Stimulated activated CD4-positive, alpha-beta T cell treated with anti-CD3 and anti-CD28 coated beads, Interleukin-4, amount 100 ng/mL, for 1 hour (primary cell): ENCODE measurements around the gene CNDP2.
"Not testable (repeated sequence)": the region's sequence is repeated elsewhere in the genome, so short reads cannot be mapped to it uniquely, and the experiment has no call there.

Experiments
- DNase-seq: peaks from one replicate; pipeline ENCODE4 v3.0.0-alpha.2; 2020

Gene CNDP2

GRCh38 chr18:74519320-74520095 lies 23.3 kb downstream of the CNDP2 start:
- DNase-seq, result no peak

DNA sequence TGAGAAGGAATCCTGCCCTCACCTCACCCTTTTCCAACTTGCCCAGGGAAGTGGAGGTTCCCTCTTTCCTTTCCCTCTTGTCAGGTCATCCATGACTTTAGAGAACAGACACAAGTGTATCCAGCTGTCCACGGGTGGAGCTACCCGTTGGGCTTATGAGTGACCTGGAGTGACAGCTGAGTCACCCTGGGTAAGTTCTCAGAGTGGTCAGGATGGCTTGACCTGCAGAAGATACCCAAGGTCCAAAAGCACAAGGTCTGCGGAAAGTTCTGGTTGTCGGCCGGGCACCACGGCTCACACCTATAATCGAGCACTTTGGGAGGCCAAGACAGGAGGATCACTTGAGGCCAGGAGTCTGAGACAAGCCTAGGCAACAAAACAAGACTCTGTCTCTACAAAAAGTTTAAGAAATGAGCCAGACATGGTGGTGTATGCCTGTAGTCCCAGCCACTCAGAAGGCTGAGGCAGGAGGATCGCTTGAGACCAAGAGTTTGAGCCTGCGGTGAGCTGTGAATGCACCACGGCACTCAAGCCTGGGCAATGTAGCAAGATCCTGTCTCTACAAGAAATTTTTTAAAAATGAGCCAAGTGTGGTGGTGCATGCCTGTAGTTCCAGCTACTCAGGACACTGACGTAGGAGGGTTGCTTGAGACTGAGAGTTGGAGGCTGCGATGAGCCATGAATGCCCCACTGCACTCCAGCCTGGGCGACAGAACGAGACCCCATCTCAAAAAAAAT lies 24.1 kb downstream of the CNDP2 start:
- no peak for DNase-seq

DNA sequence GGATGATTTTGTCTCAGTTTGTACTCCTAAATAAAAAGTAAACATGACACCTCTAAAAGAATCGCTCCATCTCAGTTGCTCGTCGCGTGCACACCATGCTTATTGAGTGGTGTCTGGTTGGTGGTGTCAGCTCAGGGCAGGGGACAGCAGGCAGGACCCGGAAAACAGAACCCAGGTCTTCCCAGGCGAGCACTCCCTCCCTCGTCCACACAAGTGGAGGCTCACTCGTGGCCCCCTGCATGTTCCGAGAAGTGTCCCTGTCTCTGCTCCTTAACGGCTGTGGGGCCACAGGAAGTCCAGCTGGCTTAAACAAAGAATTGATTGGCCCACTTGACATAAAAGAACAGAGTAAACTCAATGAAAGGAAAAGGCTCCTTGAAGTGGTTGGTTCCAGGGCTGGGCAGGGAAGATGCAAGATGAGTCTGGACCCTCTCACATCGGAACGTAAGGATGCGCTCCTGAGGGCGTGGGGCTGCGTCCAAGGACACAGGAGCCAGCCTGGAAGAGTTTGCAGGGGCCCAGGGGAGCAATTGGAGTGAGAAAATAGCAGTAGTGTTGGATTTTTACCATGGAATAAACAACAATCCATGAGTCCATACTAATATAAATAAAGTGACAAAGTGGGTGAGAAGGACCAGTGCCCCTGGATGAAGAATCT lies 25.0 kb downstream of the CNDP2 start:
- no peak for DNase-seq

DNA sequence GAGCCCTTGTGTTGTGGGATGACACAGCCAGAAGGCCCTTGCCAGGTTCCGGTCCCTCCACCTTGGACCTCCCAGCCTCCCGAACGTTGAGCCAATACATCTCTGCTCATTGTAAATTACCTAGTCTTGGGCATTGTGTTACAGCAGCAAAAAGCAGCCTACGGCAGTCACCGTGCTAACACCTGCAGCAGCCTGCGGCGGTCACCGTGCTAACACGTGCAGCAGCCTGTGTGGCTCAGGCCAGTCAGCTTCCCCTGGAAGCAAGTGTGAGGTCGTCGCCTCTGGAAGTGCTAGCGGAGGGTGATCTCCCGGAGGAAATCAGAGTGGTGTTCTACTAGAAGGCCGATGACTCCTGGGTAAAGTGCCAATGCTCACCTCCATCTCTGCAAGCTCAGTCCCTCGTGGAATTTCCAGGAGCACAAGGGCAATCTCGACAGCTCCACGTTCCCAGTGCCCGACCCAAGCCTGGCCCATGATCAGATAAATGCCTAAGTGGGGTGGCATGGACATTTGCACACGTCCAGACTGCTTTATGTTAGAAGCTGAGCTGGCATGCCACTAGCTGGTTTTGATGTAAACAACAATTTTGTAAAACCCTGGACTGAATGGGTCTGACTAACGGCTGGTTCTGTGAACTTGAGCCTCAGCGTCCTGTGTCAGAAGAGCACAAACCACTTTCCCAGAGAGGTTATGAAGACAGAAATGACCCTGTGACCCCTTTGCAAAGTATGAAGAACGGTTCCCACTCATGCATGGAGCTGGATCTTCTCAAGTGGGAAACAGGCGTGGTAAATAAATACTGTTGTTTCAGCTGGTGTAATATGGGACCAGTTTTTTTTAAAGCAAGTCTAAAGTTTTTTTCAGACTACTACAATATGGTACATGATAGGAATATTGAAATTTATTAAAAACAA lies 26.7 kb downstream of the CNDP2 start:
- DNase-seq, result no peak

DNA sequence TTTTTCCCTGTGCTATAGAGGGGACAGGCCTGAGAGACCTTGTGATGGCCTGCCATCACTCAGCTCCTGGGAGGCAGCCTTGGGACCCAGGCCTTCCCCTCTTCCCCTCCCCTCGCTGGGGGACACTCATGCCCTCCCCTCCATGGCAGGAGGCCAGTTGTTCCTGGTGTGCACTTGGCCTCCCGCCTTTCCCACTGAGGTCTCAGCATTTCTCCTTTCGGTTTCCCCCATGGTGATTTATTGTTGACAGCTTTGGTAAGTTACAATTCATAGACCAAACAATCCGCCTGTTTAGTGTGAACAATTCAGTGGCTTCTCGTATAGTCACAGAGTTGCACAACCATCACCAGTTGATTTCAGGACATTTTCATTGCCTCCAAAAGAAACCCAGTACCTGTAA lies 27.9 kb downstream of the CNDP2 start:
- no peak for DNase-seq

- not testable (repeated sequence) for DNase-seq
These were observed 28.8 kb downstream of the CNDP2 start for GRCh38 chr18:74524915-74525314.

DNA sequence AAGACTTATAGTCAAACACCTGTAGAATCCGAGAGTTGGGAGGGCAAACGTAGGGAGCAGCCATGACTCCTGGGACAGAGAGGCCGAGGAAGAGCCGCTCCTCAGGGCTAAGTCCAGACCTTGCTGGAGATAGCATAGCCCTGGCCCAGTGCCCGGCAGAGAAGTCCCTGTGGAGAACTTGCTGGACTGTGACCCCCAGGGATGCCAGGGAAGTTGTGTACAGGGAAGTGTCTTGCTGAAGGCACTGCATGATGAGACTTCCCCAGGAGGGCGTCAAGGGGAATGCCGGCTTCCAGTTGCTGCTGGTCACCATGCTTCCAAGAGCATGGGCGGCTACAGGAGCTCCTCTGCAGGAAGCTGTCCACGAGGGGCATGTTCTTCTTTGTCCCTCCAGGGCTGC lies 29.6 kb downstream of the CNDP2 start:
- DNase-seq, result no peak

GRCh38 chr18:74526488-74526887 lies 30.3 kb downstream of the CNDP2 start:
- no peak for DNase-seq

DNA sequence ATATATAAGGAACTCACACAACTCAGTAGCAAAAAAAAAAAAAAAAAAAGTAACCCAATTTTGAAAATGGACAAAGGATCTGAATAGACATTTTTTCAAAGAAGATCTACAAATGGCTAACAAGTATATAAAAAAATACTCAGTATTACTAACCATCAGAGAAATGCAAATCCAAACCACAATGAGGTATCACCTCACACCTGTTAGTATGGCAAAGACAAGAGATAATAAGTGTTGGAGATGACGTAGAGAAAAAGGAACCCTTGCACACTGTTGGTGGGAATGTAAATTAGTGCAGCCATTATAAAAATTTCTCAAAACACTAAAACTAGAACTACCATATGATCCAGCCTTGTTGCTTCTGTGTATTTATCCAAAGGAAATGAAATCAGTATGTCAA lies 32.3 kb downstream of the CNDP2 start:
- DNase-seq, result no peak

GRCh38 chr18:74528913-74529312 lies 32.8 kb downstream of the CNDP2 start:
- no peak for DNase-seq

- no peak for DNase-seq
These were observed 33.2 kb downstream of the CNDP2 start for GRCh38 chr18:74529378-74529777.

DNA sequence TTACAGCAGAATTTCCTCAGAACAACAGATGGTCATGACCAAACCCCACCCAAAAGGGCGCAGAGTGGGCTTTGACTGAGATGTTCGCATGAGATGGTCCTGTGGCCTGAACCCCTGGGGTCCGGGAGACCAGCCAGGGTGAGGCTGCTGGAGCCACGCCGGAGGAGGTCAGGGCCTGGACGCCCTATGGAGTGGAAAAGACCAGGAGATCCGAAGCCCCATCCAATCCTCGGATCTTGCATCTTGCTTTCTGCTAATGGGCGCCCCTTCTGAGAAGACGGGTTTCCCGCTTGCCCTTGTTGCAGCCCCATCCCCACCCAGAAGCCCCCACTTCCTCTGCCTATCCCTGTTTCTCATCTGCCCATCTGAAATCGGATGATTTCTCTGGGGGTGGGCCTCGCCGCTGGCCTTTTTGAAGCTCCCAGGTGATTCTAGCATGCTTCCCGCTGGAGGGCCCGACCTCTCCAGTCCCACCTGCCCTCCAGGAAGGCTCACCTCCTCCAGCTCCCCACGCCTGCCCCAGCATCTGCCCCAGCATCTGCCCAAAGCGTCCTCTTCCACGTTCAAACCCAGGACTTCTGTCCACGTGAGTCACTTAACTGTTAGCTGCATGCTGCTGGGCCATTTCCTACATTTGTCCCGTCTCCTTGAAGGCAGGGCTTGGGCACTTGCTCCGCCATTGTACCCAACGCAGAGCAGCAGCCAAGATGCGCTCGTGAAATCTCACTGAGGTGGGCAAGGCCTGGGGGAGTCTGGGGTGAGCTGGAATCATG lies 33.8 kb downstream of the CNDP2 start:
- no peak for DNase-seq

- DNase-seq, result no peak
These were observed 34.4 kb downstream of the CNDP2 start for GRCh38 chr18:74530584-74530862.

- no peak for DNase-seq
These were observed 34.9 kb downstream of the CNDP2 start for GRCh38 chr18:74531043-74531442.

DNA sequence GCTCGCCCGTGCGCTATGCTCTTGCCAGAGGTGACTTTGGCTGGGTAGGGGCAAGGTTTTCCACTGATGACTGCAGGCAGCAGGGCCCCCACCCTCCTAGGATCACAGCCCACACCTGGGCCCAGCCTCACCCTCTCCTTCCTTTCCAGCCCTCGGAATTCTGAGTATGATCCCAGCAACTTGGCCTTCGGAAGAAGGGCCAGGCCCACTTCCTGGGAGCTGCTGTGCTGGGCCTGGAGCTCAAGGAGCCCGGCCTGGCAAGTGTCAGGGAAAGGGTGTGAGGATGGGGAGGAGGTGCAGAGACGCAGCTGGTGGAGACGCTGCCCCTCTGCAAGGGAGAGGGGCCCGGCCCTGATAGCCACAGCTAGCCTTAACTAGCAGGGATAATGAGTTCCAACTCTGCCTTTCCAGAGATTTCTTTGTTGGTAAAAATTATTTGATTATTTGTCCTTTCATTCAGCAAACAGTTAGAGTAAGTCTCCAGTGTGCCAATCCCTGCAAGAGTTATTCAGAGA lies 36.4 kb downstream of the CNDP2 start:
- DNase-seq, result no peak

DNA sequence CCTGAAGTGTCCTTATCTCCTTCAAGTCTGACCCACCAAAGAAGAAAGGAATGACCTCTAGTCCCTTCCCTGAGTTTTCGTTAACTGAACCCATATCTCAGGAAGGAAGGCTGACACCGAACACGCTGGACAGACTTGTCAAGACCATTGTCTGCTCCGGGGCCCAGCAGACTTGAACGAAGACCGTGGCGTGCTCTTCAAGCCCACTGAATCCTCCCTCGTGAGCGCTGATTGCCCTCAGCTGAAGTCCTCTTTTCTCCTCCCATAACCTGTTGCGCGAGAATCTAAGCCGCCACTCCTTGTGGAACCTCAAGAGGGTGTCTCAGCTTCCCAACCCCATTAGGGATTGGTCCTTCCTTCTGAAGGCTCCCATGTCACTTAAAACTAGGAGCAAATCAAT lies 37.5 kb downstream of the CNDP2 start:
- DNase-seq, result no peak

DNA sequence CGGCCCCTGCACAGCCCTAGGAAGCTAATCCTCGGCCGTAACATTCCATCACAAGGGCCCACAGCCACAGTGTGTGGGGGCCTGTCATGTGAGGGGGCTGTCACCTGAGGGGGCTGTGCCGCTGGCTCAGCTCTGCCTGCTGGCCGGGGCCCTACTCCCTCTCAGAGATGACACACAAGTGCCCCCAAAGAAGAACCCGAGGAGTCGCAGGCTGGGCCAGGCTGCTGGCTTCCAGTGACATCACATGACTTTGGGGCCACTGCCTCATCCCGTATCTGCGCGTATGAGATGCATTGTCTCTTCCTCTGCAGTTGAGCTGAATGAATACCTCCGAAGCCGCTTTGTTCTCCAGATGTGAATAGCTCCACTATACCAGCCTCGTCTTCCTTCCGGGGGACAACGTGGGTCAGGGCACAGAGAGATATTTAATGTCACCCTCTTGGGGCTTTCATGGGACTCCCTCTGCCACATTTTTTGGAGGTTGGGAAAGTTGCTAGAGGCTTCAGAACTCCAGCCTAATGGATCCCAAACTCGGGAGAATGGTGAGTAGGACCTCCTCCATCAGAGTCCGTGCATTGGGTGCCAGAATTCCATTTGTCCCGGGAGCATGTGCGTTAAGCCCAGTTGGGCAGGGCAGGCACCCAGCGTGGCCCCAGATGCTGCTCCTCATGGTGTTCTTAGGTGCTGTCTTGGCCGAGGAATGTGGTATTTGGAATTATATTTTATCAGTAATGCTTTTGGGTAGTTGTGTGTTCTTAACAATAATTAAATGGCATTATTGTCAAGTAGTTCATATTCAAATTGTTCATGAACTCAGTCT lies 38.2 kb downstream of the CNDP2 start, which contains the start of gene CNDP1:
TSS of gene CNDP1 (plus strand) at position 351 of the 820 bp plus-strand sequence. CDS start at position 519, 168 bp downstream.
- no peak for DNase-seq

- no peak for DNase-seq
These were observed 39.0 kb downstream of the CNDP2 start for GRCh38 chr18:74534981-74535649.

GRCh38 chr18:74539289-74539688 lies 43.1 kb downstream of the CNDP2 start:
- no peak for DNase-seq

DNA sequence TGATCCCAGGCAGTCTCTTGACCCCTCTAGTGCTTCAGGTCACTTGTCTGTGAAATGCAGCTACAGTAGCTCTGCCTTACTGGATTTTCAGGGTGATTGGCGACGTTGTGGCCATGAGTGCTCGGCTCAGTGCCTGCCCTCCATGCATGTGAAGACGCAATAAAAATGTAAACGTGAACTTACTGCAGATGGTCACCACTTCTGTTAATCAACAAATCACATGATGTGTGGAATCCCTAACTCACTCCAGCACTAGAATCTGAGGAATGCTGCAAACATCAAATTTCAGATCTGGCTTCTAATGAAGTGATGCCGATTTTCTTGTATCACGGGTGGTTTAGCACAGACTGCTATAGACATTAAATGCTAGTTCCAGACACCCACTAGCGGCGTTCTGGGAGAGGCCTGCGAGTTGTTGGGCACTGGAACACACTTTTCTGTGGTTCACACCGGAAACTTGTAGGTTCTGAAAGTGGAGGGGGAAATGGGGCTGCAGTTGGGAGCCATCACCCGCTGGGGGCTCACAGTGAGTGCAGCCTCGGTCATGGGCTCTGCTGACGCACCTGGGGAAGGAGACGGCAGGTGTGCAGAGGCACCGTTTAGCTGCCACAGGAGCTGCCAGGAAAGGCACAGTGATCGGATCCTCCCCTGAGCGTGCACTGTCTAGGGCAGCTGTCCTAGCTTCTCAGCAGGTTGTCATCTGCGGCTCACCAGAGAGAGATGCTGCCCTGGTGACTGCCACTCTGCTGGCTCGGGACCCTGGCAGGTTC lies 44.7 kb downstream of the CNDP2 start:
- no peak for DNase-seq
